ENCODE measurements around the gene CAMKK1.

GRCh38 chr17:3885970-3886369 is 6.9 kb downstream of the CAMKK1 start:
- TF ChIP-seq POLR2AphosphoS5 (IDR thresholded peaks at IDR 0.05; ENCODE audit: low read depth, low read length) (no peak), PAX5 (IDR thresholded peaks at IDR 0.05; ENCODE audit: insufficient read depth, low read length, severe bottlenecking) (no peak), POLR2A (IDR thresholded peaks at IDR 0.05; ENCODE audit: low read depth, low read length) (no peak), SPI1 (IDR thresholded peaks at IDR 0.05; ENCODE audit: low read depth, low read length) (no peak), TAF1 (IDR thresholded peaks at IDR 0.05; ENCODE audit: low read depth, low read length) (no peak)

All from GM12891 (cell line).